Effector memory CD4-positive, alpha-beta T cell (primary cell): ENCODE measurements around the gene NDUFAF5.

ENCODE experiments used
- DNase-seq, 3 donors: peaks; one replicate each; pipeline ENCODE4 v3.0.0-alpha.2; 2020
- H3K27ac ChIP-seq: 2 replicates; pipeline ENCODE4 v1.7.0; 2013; ENCODE audit warnings: mild to moderate bottlenecking, low read length, moderate library complexity; ENCODE audit not compliant: insufficient read depth, poor library complexity, severe bottlenecking
- H3K27me3 ChIP-seq: replicated peaks from 2 replicates; pipeline ENCODE4 v1.7.0; 2013; ENCODE audit warnings: mild to moderate bottlenecking, low read length; ENCODE audit not compliant: insufficient read depth, control insufficient read depth, poor library complexity, severe bottlenecking
- H3K36me3 ChIP-seq: 2 replicates; pipeline ENCODE4 v1.7.0; 2013; ENCODE audit warnings: mild to moderate bottlenecking, low read length, moderate library complexity; ENCODE audit not compliant: control insufficient read depth, insufficient read depth
- H3K4me1 ChIP-seq: 2 replicates; pipeline ENCODE4 v1.7.0; 2013; ENCODE audit warnings: low read length, mild to moderate bottlenecking; ENCODE audit not compliant: control insufficient read depth, insufficient read depth, poor library complexity, severe bottlenecking
- H3K4me3 ChIP-seq: 2 replicates; pipeline ENCODE4 v1.7.0; 2013; ENCODE audit warnings: low read length, low read depth, mild to moderate bottlenecking; ENCODE audit not compliant: insufficient read depth, poor library complexity, severe bottlenecking
- H3K9me3 ChIP-seq: 2 replicates; pipeline ENCODE4 v1.7.0; 2013; ENCODE audit warnings: mild to moderate bottlenecking, low read length, moderate library complexity; ENCODE audit not compliant: control insufficient read depth

Gene NDUFAF5

GRCh38 chr20:13863244-13863643 lies 78.4 kb downstream of the NDUFAF5 start:
- no peaks in the 10 kb centered on the region for H3K9me3 ChIP-seq
- DNase-seq = no peak
- no peaks in the 10 kb centered on the region for H3K4me1 ChIP-seq
- H3K4me3 ChIP-seq = no peak overlapping the region
- H3K36me3 ChIP-seq = no peaks in the 10 kb centered on the region
- H3K27ac ChIP-seq = no peak overlapping the region
- no peaks in the 10 kb centered on the region for H3K27me3 ChIP-seq

- DNase-seq = no peak
- H3K9me3 ChIP-seq = no peaks in the 10 kb centered on the region
- no peaks in the 10 kb centered on the region for H3K27me3 ChIP-seq
- H3K4me1 ChIP-seq = no peaks in the 10 kb centered on the region
- H3K36me3 ChIP-seq = no peaks in the 10 kb centered on the region
- no peak overlapping the region for H3K27ac ChIP-seq
- no peak overlapping the region for H3K4me3 ChIP-seq
These were observed 80.3 kb downstream of the NDUFAF5 start for GRCh38 chr20:13865156-13865555.

GRCh38 chr20:13865791-13866351 lies 81.0 kb downstream of the NDUFAF5 start:
- no peaks in the 10 kb centered on the region for H3K36me3 ChIP-seq
- no peak for DNase-seq
- no peaks in the 10 kb centered on the region for H3K4me1 ChIP-seq
- H3K27me3 ChIP-seq = no peaks in the 10 kb centered on the region
- no peak overlapping the region for H3K27ac ChIP-seq
- H3K4me3 ChIP-seq = no peak overlapping the region
- H3K9me3 ChIP-seq = no peaks in the 10 kb centered on the region

GRCh38 chr20:13868331-13868730 lies 83.5 kb downstream of the NDUFAF5 start:
- Histone ChIP-seq H3K4me3 (no peak overlapping the region), H3K27ac (no peak overlapping the region)
- DNase-seq = no peak

GRCh38 chr20:13870170-13870748 lies 85.4 kb downstream of the NDUFAF5 start:
- Histone ChIP-seq H3K27ac (no peak overlapping the region), H3K4me1 (no peaks in the 10 kb centered on the region)
- no peak for DNase-seq

More at GRCh38 chr20:13868331-13868730, 83.5 kb downstream of the NDUFAF5 start:
- H3K36me3 ChIP-seq = no peaks in the 10 kb centered on the region
- H3K27me3 ChIP-seq = no peaks in the 10 kb centered on the region
- no peaks in the 10 kb centered on the region for H3K9me3 ChIP-seq
- no peaks in the 10 kb centered on the region for H3K4me1 ChIP-seq

More at GRCh38 chr20:13870170-13870748, 85.4 kb downstream of the NDUFAF5 start:
- Histone ChIP-seq H3K36me3 (no peaks in the 10 kb centered on the region), H3K4me3 (no peak overlapping the region), H3K9me3 (no peaks in the 10 kb centered on the region), H3K27me3 (no peaks in the 10 kb centered on the region)
